Activated T-cell treated with anti-CD3 and anti-CD28 coated beads for 24 hours (primary cell): ENCODE measurements around the gene EP400.

Source experiments
- DNase-seq: peaks from one replicate; pipeline ENCODE4 v3.0.0-alpha.2; 2020; ENCODE audit warnings: low read depth

EP400 gene

DNA sequence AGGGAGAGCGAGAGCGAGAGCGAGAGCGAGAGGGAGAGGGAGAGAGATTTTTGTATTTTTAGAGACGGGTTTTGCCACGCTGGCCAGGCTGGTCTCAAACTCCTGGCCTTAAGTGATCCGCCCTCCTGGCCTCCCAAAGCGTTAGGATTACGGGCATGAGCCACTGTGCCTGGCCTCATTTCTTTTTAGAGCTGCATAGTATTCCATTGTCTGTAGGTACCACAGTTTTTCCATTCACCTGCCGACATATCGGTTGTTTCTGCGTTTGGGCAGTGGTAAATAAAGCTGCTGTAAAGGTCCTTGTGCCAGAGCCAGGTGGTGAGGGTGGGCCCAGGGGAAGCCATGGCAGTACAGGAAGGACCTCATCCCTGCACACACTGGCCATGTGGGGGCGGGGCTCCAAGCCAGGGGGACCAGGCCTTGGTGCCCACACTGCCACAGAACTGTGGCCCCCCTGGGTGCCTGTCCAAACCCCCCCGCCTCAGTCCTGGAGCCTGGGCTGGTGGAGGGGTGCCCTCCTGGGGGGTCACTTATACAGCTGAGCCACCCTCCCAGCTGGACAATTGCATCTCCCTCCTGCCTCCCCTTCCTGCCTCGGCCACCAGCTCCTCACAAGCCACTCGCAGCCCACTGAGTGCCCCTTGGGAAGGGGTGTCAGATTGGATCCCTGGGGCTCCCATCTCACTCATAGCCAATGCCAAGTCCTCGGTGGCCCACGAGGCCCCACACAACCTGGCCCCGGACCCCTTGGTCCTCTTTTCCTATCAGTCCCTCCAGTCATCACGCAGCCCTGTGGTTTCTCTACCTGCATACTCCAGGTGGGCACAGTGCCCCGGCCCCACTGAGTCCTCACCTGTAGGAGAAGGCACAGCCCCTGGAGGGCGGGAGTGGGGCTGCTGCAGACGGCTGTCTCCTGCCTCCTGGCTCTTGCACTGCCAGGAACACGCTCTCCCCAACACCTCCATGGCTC lies 22.3 kb upstream of the EP400 start:
- no peak for DNase-seq

DNA sequence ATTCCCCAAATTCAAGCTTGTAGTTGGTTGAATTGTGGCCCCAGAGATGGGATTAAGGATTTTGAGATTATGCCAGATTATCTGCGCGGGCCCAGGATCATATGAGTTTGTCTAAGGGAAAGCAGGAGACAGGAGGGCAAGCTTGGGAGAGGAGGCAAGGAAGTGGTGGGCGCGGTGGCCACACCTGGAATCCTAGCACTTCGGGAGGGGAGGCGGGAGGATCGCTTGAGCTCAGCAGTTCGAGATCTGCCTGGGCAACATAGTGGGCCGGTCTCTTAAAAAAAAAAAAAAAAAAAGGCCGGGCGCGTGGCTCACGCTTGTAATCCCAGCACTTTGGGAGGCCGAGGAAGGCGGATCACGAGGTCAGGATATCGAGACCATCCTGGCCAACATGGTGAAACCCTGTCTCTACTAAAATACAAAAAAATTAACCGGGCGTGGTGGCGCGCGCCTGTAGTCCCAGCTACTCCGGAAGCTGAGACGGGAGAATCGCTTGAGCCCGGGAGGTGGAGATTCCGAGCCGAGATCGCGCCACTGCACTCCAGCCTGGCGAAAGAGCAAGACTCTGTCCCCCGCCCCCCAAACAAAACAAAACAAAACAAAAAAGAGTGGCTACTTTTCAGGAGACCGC lies 21.5 kb upstream of the EP400 start:
- peak; percentile 13 for DNase-seq

DNA sequence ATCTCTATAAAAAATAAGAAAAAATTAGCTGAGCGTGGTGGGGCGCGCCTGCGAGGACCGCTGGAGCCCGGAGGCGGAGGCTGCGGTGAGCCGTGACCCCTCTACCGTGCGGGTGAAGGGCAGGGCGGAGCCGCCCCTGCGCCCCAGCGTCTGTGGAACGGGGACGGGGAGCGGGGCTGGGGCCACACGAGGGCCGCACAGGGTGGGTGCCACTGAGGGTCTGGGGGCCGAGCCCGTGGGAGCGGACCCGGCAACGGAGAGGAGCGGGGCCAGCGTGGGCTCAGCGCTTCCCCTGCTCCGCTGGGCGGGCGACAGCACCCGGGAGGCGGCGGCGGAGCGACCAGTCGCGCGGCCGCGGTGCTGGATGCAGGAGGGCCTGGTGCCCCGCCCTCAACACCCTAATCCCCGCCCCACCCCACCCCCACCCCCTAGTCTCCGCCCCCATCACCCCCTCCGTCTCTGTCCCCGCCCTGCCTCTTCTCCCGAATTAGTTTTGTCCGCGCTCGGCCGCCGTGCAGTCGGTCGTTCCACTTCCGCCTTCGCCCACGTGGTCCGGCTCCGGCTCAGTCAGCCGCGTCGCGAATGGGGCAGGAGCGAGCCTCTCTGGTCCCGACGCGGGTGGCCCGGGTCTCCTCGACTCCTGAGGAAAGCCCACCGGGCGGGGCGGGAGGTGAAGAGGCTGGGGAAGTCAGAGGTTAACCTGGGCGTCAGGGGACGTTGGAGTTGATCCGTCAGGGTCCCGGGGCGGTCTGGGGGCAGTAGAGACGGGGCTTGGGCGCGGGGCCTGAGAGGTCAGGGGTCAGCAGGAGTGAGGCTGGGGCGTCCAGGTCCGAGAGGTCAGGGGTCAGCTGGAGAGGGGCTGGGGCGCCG lies 20.8 kb upstream of the EP400 start, which contains the start of gene PUS1:
PUS1 (plus strand) TSS at position 566 of the 870 bp plus-strand sequence. CDS start 447 bp downstream, outside the sequence.
- peak; percentile 91 for DNase-seq

DNA sequence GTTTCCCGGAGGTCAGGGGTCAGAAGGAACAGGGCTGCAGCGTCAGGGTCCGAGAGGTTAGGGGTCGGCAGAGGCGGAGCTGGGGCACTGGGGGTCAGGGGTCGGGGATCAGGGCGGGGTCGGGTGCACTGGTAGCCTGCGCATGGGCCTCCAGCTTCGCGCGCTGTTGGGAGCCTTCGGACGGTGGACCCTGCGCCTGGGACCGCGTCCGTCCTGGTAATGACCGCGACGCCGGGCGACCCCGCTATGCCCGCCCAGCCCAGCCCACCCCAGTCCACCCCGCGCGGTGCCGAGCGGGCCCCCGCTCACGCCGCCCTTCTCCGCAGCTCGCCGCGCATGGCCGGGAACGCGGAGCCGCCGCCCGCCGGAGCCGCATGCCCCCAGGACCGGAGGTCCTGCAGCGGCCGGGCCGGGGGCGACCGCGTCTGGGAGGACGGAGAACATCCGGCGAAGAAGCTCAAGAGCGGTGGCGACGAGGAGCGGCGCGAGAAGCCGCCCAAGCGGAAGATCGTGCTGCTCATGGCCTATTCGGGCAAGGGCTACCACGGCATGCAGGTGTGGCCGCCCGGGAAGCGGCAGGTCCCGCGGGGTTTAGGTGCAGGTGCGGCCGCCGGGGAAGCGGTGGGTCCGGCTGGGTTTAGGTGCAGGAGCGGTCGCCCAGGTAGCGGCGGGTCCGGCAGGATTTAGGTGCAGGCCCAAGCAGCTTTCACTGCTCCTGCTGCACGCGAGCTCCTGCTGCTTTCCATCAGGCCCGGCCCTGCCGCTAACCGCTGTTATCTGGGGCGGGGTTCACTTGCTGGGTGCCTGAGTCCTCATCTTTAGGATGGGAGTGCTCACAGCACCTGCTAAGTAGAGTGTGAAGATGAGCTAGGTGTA lies 19.9 kb upstream of the EP400 start:
- peak; percentile 14 for DNase-seq

DNA sequence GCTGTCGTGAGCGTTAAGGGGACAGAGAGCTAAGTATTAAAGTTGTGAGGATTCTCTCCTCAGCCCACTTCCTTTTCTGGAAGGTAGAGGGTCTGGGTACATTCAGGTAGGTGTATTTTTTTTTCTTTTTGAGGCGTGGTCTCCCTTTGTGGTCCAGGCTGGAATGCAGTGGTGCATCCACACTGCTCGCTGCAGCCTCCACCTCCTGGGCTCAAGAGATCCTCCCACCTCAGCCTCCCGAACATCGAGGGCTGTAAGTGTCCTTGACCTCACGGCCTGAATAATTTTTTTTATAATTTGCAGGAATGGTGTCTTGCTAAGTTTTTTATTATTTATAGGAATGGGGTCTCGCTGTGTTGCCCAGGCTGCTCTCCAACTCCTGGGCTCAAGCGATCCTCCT lies 19.2 kb upstream of the EP400 start:
- no peak for DNase-seq

DNA sequence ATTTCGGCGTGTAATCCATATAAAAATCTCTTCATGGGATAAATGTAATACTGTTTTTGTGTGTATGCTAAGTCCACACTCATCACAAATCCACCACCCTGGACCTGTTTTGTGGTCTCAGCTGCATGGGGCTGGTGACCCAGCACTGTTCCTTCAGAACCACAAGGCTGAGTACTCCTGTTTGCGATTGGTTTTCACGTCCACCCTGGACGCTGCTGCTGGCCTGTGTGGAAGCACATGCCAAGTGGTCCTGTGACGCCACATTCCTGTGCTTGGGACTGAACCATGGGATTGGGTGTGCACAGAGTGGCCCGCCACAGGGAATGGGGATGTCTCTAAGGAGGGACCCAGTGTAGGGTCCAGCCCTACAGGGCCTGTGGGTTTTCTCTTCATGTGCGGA lies 16.4 kb upstream of the EP400 start:
- no peak for DNase-seq

DNA sequence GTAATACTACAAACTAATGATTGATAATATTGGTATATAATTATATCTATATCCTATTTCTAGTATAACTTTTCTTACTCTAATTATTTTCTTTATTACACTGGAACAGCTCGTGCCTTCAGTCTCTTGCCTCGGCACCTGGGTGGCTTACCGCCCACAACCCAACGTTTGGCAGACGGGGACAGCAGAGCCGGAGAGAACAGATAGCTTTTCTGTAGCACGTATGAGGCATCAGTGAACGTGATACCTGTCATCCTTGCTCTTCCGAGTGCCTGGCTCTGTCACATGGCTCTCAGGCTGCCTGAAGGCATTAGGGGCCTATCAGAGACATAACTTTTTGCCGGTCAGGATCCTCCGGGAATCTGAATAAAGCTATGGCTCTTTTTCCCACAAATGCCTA lies 15.2 kb upstream of the EP400 start:
- no peak for DNase-seq

DNA sequence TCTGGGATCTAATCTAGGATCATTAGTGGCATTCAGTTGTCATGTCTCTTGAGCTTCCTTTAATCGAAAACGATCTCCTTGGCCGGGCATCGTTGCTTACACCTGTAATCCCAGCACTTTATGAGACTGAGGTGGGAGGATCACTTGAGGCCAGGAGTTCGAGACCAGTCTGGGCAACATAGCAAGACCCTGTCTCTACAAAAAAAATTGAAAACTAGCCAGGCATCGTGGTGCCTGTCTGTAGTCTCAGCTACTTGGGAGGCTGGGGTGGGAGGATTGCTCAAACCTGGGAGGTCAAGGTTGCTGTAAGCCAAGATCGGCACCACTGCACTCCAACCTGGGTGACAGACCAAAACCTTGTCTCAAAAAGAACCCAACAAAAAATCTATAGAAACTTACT lies 11.7 kb upstream of the EP400 start:
- DNase-seq, result no peak

DNA sequence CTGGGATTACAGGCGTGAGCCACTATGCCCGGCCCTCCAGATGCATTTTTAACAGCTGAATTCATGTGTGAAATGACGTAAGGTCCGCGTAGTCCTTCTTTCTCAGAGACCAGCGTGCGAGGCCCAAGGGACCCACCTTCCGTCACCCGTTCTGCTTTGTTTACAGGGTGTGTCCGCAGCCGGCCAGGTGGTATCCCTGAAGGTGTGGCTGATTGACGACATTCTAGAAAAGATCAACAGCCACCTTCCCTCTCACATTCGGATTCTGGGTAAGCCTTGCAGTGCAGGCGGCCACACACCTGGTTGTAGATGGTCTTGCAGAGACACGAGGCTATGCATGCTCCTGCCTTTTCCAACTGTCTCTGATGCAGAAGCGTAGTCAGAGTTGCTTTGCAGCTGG lies 10.7 kb upstream of the EP400 start:
- DNase-seq, result no peak

DNA sequence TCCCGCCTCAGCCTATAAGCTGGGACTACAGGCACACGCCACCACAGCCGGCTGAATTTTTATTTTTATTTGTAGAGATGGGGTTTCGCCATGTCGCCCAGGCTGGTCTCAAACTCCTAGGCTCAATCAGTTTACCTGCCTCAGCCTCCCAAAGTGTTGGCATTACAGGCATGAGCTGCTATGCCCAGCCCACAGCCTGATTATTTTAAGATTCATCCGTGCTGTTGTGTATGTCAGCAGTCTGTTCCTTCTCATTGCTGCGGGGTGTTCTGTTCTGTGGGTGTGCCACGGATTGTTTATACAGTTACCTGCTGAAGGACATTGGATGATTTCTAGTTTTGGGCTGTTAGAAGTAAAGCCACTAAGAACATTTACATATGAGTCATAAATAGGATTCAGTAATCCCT lies 9.6 kb upstream of the EP400 start:
- no peak for DNase-seq

DNA sequence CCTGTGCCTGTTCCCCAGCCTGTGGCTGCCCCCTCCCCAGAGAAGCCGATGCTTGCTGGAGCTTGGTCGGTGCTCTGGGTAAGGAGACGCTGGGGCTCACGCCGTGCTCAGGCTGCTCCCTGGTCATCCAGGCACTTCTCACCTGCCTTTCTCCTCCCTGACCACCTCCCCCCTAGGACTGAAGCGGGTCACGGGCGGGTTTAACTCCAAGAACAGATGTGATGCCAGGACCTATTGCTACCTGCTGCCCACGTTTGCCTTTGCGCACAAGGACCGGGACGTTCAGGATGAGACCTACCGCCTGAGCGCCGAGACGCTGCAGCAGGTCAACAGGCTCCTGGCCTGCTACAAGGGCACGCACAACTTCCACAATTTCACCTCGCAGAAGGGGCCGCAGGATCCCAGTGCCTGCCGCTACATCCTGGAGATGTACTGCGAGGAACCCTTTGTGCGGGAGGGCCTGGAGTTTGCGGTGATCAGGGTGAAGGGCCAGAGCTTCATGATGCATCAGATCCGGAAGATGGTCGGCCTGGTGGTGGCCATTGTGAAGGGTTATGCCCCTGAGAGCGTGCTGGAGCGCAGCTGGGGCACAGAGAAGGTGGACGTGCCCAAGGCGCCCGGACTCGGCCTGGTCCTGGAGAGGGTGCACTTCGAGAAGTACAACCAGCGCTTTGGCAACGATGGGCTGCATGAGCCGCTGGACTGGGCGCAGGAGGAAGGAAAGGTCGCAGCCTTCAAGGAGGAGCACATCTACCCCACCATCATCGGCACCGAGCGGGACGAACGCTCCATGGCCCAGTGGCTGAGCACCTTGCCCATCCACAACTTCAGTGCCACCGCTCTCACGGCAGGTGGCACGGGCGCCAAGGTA lies 8.4 kb upstream of the EP400 start:
- no peak for DNase-seq

DNA sequence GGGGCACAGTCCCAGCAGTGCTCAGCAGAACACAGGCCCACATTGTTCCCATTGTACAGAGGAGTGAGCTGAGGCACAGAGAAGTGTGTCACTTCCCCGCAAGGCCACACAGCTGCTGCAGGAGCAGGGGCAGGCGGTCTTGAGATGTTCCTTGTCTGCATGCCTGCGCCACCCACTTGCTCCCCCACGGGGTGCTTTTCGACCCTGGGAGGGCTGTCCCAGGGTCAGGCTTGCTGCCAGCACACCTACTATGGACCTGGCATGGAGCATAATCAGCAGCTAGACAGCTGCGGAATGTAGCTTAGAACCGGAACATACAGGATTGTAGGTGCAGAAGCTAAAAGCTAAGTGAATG lies 7.8 kb upstream of the EP400 start:
- no peak for DNase-seq

DNA sequence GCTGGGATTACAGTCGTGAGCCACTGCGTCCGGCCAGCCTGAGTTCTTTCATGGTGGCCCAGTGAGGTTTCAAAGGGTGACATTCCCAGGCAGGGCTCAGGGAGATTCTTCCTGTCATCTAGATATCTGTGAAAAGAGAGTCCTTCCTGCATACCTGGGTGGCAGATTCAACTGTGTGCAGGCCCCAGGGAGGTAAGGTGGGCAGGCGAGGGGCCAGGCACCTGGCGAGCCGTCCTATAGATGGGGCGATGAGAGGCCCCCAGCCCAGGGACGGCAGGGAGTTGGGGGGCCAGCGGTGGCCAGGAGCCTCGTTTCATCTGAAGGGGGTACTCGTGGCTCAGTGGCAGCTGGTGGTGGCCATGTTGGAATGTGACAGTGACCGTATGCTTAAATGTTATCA lies 7.1 kb upstream of the EP400 start:
- no peak for DNase-seq

DNA sequence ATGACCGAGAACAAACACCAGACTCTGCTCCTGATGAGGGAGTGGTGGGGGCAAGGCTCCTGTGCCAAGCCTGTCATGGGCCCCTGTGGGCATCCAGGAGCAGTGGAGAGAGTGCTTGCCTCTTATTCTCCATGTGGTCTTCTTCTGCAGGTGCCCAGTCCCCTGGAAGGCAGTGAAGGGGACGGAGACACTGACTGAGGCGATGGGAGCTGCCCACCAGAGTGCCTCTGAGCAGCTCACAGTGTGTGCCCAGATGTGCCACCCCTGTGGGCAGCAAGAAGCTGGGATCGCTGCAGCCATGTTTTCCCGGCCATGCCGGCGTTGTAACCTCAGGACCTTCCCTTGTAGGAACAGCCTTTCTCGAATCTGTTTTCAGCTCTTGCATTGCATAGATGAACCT lies 6.4 kb upstream of the EP400 start:
- DNase-seq, result no peak

DNA sequence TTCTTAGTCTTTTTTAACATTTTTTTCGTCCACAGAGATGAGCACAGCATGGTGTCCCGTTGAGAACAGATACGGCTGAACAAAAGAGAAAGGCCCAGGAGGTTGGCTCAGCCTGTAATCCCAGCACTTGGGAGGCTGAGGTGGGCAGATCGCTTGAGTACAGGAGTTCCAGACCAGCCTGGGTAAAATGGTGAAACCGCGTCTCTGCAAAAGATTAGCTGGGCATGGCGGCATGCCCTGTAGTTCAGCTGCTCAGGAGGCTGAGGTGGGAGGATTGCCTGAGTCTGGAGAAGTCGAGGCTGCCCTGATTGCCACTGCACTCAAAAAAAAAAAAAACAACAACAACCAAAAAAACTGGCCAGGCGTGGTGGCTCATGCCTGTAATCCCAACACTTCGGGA lies 5.9 kb upstream of the EP400 start:
- DNase-seq, result no peak

DNA sequence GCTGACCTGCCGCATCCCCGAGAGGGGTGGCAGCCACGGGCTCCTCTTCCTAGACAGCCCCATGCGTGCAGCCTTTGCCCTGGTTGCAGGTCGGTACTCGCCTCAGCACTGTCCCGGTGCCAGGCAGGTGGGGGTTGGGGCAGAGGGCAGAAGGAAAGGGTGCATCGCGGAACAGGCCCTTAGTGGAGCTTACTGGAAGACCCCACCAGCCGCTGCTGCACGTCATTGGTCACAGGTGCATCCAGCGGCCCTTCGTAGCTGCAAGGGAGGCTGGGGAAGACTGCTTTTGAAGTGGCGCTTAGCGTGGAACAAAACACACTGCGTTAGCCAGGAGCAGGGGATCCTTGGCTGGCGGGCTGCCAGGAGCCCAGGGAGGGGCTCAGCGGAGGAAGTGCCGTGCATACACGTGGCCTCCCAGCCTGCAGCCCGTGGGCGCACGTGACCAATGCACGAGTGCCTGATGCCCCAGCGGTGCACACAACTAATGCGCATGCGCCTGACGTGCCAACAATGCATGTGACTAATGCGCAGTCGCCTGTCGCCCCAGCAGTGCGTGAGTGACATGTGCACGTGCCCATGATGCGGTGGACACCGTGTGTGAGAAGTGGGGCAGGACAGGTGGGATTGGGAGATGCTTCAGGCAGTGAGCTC lies 5.0 kb upstream of the EP400 start:
- no peak for DNase-seq

DNA sequence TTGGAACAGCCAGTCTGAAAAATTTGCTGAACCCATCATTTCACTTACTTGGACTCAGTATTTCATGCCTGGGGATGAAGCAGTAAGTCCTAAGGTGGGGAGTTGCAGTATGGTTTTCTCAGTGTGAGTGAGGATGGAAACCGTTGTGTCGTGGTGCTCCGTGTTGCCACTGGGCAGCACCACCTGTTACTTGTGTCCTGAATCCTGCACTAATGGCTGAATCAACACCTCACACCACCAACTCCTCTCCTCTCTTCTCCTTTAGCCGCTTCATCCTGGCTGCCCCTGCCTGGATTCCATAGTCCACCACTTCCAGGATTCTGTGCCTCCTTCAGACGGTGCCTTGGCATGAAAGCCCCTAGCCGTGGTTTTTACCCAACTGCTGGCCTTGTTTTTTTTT lies 3.0 kb upstream of the EP400 start:
- DNase-seq, result no peak

DNA sequence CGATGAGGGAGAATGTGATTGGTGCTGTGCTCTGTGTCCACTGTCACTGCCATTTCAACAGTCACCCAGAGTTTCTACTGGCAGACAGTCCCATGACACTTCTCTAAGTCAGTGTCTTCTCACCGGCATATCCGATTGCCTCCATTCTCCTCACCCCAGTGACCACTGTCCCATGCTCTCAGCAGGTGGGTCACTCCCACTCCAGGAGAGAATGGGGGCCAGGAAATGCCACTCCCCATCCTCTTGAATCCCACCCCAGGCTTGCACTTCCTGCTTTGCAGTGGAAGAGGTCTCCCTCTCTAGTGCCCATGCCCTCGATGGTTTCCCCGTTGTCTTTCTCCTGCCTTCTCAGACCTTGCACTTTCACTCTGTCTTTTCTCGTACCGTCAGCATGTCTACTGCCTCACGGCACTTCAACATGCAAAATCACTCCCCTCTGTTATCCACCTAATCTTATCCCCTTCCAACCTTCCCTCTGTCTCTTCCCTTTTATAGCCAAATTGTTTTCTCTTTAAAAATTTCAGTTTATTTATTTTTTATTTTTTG lies 2.2 kb upstream of the EP400 start:
- no peak for DNase-seq

DNA sequence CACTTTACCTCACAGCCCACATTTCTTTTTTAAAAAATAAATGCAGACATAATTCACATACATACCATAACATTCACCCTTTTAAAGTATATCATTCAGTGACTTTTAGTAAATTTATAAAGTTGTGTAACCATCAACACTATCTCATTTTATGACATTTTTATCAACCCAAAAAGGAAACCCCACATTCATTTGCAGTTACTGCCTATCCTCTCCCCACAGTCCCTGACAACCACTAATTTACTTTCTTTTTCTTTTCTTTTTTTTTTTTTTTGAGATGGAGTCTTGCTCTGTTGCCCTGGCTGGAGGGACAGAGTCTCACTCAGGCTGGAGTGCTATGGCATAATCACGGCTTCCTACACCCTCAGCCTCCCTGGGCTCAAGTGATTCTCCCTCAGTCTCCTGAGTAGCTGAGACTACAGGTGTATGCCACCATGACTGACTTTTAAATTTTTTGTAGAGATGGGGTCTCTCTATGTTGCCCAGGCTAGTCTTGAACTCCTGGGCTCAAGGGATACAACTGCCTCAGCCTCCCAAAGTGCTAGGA lies 1.5 kb upstream of the EP400 start:
- DNase-seq, result no peak
